ENCODE data around the gene FBXW7. TPM values are rescaled to one million over a fixed set of nuclear protein-coding genes. Genes with fewer than 3 reads are reported as not detected.

The FBXW7 gene
- total and polyA plus RNA-seq, 7 donors, result 3.7 to 122 (median 74.9) TPM

GRCh38 chr4:152529880-152530279 is 6.0 kb downstream of the FBXW7 start:
- peaks cover 0 to 40% (median 17%) of the 10 kb centered on the region in 4 donors for H3K4me1 ChIP-seq
- H3K27ac ChIP-seq, result no peak overlapping the region

GRCh38 chr4:152528060-152528459 is 7.8 kb downstream of the FBXW7 start:
- DNase-seq, result no peak
- Histone ChIP-seq H3K4me3 (no peak overlapping the region), H3K4me1 (peaks cover 0 to 25% (median 5%) of the 10 kb centered on the region in 4 donors), H3K36me3 (peaks cover 0 to 5% (median 0%) of the 10 kb centered on the region in 4 donors), H3K27me3 (no peaks in the 10 kb centered on the region), H3K27ac (no peak overlapping the region), H3K9me3 (no peaks in the 10 kb centered on the region)
- WGBS, 2 donors, result 89 to 94% methylated on average over 2 of the region's 2 CpGs
- intact Hi-C loops (cut with DNase I), result no loop called here
- TF ChIP-seq EP300 (IDR thresholded peaks at IDR 0.05), result no peak
- no peak for TF ChIP-seq CTCF (IDR thresholded peaks at IDR 0.05)
- TF ChIP-seq POLR2A (IDR thresholded peaks at IDR 0.05), result no peak
- no peak for TF ChIP-seq POLR2AphosphoS5 (IDR thresholded peaks at IDR 0.05)

More at GRCh38 chr4:152529880-152530279, 6.0 kb downstream of the FBXW7 start:
- no peaks in the 10 kb centered on the region for H3K9me3 ChIP-seq
- no peak for DNase-seq
- peaks cover 0 to 5% (median 0%) of the 10 kb centered on the region in 4 donors for H3K36me3 ChIP-seq
- intact Hi-C loops (cut with DNase I), result no loop called here
- WGBS, 2 donors, result 93 to 94% methylated on average over 8 of the region's 8 CpGs
- no peaks in the 10 kb centered on the region for H3K27me3 ChIP-seq
- TF ChIP-seq POLR2AphosphoS5 (IDR thresholded peaks at IDR 0.05) (no peak), EP300 (IDR thresholded peaks at IDR 0.05) (no peak), POLR2A (IDR thresholded peaks at IDR 0.05) (no peak), CTCF (IDR thresholded peaks at IDR 0.05) (no peak)
- H3K4me3 ChIP-seq, result no peak overlapping the region

- Histone ChIP-seq H3K4me3 (no peak overlapping the region), H3K27ac (no peak overlapping the region), H3K27me3 (no peaks in the 10 kb centered on the region), H3K9me3 (no peaks in the 10 kb centered on the region), H3K4me1 (peaks cover 0 to 8% (median 0%) of the 10 kb centered on the region in 4 donors), H3K36me3 (peaks cover 0 to 5% (median 0%) of the 10 kb centered on the region in 4 donors)
- DNase-seq, result no peak
- intact Hi-C loops (cut with DNase I), result no loop called here
- WGBS, 2 donors, result 77 to 80% methylated on average over 4 of the region's 4 CpGs
- no peak for TF ChIP-seq EP300 (IDR thresholded peaks at IDR 0.05)
Observed at GRCh38 chr4:152525878-152526277, 10.0 kb downstream of the FBXW7 start.

- DNase-seq, result no peak
- Histone ChIP-seq H3K27ac (no peak overlapping the region), H3K9me3 (no peaks in the 10 kb centered on the region), H3K36me3 (no peaks in the 10 kb centered on the region), H3K4me1 (no peaks in the 10 kb centered on the region), H3K27me3 (no peaks in the 10 kb centered on the region), H3K4me3 (no peak overlapping the region)
- no peak for TF ChIP-seq POLR2AphosphoS5 (IDR thresholded peaks at IDR 0.05)
- TF ChIP-seq POLR2A (IDR thresholded peaks at IDR 0.05), result no peak
- no peak for TF ChIP-seq CTCF (IDR thresholded peaks at IDR 0.05)
- TF ChIP-seq EP300 (IDR thresholded peaks at IDR 0.05), result no peak
- WGBS, 2 donors, result 84 to 91% methylated on average over 3 of the region's 3 CpGs
- intact Hi-C loops (cut with DNase I), result no loop called here
Observed at GRCh38 chr4:152524427-152524826, 11.5 kb downstream of the FBXW7 start.

GRCh38 chr4:152523731-152524130 is 12.2 kb downstream of the FBXW7 start:
- Histone ChIP-seq H3K9me3 (no peaks in the 10 kb centered on the region), H3K36me3 (no peaks in the 10 kb centered on the region), H3K4me3 (no peak overlapping the region), H3K4me1 (no peaks in the 10 kb centered on the region), H3K27me3 (no peaks in the 10 kb centered on the region), H3K27ac (no peak overlapping the region)
- TF ChIP-seq POLR2A (IDR thresholded peaks at IDR 0.05) (no peak), EP300 (IDR thresholded peaks at IDR 0.05) (no peak), POLR2AphosphoS5 (IDR thresholded peaks at IDR 0.05) (no peak), CTCF (IDR thresholded peaks at IDR 0.05) (no peak)
- WGBS, 2 donors, result 52 to 72% methylated on average over 1 of the region's 1 CpG
- intact Hi-C loops (cut with DNase I), result no loop called here
- no peak for DNase-seq

All from sigmoid colon (tissue), 7 donors.